ENCODE data around the gene NOP53.
"Not testable (repeated sequence)": the region's sequence is repeated elsewhere in the genome, so short reads cannot be mapped to it uniquely, and the experiment has no call there.

NOP53 gene

GRCh38 chr19:47766359-47766620 is 20.9 kb downstream of the NOP53 start:
- Histone ChIP-seq H3K27ac (no peak overlapping the region), H3K9me3 (no peaks in the 10 kb centered on the region), H3K4me3 (ENCODE audit: low read depth in 1 of 2, low read length in 1 of 2) (no peak overlapping the region), H3K4me1 (ENCODE audit: control insufficient read depth in 1 of 2, insufficient read depth in 1 of 2, low read depth in 1 of 2, low read length in 1 of 2) (no peaks in the 10 kb centered on the region), H3K36me3 (no peaks in the 10 kb centered on the region), H3K27me3 (peaks cover 5% of the 10 kb centered on the region)
- no peak for TF ChIP-seq CTCF (IDR thresholded peaks at IDR 0.05)

DNA sequence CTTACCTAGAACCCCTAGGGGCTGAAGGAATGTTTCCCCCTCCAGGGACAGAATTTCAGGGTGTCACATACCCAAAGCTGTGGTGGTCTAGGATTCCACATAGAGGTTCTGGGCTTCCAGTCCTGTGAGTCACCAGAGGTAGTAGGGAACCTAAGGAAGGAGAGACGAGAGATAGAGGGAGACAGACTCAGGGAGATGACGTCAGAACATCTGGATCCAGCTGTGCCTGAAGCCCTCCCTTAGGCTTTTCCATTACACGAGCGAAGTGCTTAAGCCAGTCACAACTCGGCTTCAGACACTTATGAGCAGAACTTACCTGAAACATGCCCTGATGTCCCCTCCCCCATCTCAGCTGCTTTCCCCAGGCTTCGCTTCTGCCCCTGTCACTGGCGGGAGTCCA is 21.3 kb downstream of the NOP53 start:
- no peaks in the 10 kb centered on the region for H3K9me3 ChIP-seq

DNA sequence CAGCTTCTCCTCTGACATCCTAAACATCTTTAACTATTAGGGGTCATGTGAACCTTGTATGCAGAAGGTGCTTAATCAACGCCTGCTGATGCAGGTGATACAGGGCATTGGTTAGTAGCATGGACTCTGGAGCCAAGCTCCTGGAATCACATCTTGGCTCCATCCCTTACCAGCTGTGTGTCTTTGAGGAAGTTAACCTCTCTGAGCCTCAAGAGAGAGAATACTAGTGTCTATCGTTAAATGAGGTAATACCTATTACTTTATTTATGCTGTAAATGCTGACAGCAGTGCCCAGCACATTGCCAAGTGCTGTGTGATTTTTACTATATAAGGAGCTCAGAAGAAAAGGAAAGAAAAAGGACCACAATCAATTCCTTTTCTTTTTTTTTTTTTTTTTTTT is 22.0 kb downstream of the NOP53 start:
- no peaks in the 10 kb centered on the region for H3K36me3 ChIP-seq

More for the DNA sequence above, 21.3 kb downstream of the NOP53 start:
- Histone ChIP-seq H3K4me1 (ENCODE audit: control insufficient read depth in 1 of 2, insufficient read depth in 1 of 2, low read depth in 1 of 2, low read length in 1 of 2) (no peaks in the 10 kb centered on the region), H3K4me3 (ENCODE audit: low read depth in 1 of 2, low read length in 1 of 2) (no peak overlapping the region), H3K27ac (no peak overlapping the region), H3K27me3 (peaks cover 5% of the 10 kb centered on the region), H3K36me3 (no peaks in the 10 kb centered on the region)
- no peak for TF ChIP-seq CTCF (IDR thresholded peaks at IDR 0.05)

DNA sequence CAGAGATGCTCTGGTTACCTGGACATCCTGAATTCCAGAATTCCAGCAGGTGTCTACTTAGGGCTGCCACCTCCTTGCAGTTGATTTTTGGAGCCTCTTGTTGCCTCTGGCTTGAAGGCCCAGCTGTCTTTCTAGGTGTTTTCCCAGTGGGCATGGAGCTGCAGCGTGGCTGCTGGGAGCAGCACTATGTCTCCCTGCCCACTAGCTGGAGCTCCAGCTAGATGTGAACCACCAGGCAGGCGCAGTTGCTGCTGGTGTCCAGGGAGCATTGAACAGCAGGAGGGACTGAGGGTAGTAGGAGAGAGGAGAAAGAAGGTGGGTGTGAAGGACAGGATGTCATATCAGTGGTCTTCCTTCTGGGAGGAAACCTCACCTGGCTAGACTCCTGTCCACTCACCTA is 23.3 kb downstream of the NOP53 start:
- Histone ChIP-seq H3K27ac (no peak overlapping the region), H3K4me1 (ENCODE audit: control insufficient read depth in 1 of 2, insufficient read depth in 1 of 2, low read depth in 1 of 2, low read length in 1 of 2) (no peaks in the 10 kb centered on the region), H3K36me3 (no peaks in the 10 kb centered on the region), H3K4me3 (ENCODE audit: low read depth in 1 of 2, low read length in 1 of 2) (no peak overlapping the region), H3K27me3 (peaks cover 5% of the 10 kb centered on the region), H3K9me3 (no peaks in the 10 kb centered on the region)
- TF ChIP-seq CTCF (IDR thresholded peaks at IDR 0.05) = no peak

More for the DNA sequence above, 22.0 kb downstream of the NOP53 start:
- Histone ChIP-seq H3K4me1 (ENCODE audit: control insufficient read depth in 1 of 2, insufficient read depth in 1 of 2, low read depth in 1 of 2, low read length in 1 of 2) (no peaks in the 10 kb centered on the region), H3K27ac (no peak overlapping the region), H3K9me3 (no peaks in the 10 kb centered on the region), H3K27me3 (peaks cover 5% of the 10 kb centered on the region), H3K4me3 (ENCODE audit: low read depth in 1 of 2, low read length in 1 of 2) (no peak overlapping the region)
- no peak for TF ChIP-seq CTCF (IDR thresholded peaks at IDR 0.05)

- Histone ChIP-seq H3K27me3 (peaks cover 5% of the 10 kb centered on the region), H3K27ac (no peak overlapping the region), H3K9me3 (no peaks in the 10 kb centered on the region), H3K36me3 (no peaks in the 10 kb centered on the region), H3K4me3 (ENCODE audit: low read depth in 1 of 2, low read length in 1 of 2) (no peak overlapping the region), H3K4me1 (ENCODE audit: control insufficient read depth in 1 of 2, insufficient read depth in 1 of 2, low read depth in 1 of 2, low read length in 1 of 2) (no peaks in the 10 kb centered on the region)
- no peak for TF ChIP-seq CTCF (IDR thresholded peaks at IDR 0.05)
Observed at GRCh38 chr19:47769534-47769933, 24.2 kb downstream of the NOP53 start.

DNA sequence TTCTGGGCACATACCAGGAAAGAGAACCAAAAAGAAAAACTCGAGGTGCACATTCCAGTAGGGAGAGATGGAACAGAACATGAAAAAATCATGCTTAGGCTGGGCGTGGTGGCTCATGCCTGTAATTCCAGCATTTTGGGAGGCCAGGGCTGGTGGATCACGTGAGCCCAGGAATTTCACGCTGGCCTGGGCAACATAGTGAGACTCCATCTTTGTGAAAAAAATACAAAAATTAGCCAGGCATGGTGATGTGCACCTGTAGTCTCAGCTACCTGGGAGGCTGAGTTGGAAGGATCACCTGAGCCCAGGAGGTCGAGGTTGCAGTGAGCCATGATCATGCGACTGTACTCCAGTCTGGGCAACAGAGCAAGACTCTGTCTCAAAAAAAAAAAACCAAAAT is 25.9 kb downstream of the NOP53 start:
- H3K27ac ChIP-seq; H3K36me3 ChIP-seq; H3K4me1 ChIP-seq (ENCODE audit: control insufficient read depth in 1 of 2, insufficient read depth in 1 of 2, low read depth in 1 of 2, low read length in 1 of 2); H3K27me3 ChIP-seq; H3K4me3 ChIP-seq (ENCODE audit: low read depth in 1 of 2, low read length in 1 of 2); H3K9me3 ChIP-seq: not testable (repeated sequence)
